ENCODE data around the gene WDFY1.

DNA sequence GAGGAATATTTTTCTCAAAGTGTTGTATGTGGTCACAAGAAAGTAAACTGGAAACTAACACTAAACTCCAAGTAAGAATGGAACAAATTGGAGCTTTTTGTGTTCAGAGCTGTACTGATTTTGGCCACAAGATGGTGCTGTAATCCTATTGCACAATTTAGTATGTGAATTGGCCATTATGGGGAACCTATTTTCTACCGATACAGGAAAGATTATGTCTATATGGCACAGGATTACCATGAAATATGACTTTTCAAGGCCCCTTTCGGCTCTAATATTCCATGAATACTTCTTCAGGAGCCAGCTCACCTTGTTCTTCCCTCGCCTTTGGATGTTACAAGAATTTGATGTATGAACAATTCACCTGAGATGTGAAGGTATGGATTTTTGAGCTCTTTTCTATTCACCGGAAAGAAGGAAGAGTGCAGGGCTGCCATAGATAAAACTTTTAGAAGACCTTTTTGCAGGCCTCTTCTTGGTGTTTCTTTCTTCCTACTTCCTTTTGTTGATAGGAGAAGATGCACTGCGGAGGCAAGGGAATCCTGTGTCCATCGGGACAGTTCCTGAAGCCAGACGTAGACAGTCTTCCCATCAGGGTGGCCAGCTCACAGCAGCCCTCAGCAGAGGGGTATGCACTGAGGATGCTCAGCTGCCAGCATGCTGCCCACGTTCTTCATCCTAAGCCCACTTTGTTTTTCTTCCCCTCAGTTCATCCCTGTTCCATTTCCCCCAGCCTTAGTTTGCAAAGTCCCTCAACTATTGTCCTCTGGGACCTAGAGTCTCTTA is 25.4 kb upstream of the WDFY1 start:
- TF ChIP-seq, protein P1, sequence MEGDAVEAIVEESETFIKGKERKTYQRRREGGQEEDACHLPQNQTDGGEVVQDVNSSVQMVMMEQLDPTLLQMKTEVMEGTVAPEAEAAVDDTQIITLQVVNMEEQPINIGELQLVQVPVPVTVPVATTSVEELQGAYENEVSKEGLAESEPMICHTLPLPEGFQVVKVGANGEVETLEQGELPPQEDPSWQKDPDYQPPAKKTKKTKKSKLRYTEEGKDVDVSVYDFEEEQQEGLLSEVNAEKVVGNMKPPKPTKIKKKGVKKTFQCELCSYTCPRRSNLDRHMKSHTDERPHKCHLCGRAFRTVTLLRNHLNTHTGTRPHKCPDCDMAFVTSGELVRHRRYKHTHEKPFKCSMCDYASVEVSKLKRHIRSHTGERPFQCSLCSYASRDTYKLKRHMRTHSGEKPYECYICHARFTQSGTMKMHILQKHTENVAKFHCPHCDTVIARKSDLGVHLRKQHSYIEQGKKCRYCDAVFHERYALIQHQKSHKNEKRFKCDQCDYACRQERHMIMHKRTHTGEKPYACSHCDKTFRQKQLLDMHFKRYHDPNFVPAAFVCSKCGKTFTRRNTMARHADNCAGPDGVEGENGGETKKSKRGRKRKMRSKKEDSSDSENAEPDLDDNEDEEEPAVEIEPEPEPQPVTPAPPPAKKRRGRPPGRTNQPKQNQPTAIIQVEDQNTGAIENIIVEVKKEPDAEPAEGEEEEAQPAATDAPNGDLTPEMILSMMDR (IDR thresholded peaks at IDR 0.05; ENCODE audit: low read depth, low read length, poor library complexity, severe bottlenecking): peak; percentile 82
- TF ChIP-seq EZH2phosphoT487 (IDR thresholded peaks at IDR 0.05; ENCODE audit: borderline replicate concordance, low read length): no peak
